Thyroid gland (tissue), 4 donors: ENCODE data around the gene SHROOM2.

Source experiments
- CTCF ChIP-seq, 6 experiments: fragments of 200-600 bp in 3 of 6; fragments of 450-650 bp in 3 of 6; sonication (generic) in 3 of 6; IDR thresholded peaks; one replicate each; pipeline ENCODE4 v1.5.1; 2016 to 2019; ENCODE audit warnings: antibody characterized with exemption in 6 of 6, mild to moderate bottlenecking in 2 of 6, inconsistent platforms in 1 of 6, moderate library complexity in 1 of 6
- POLR2A ChIP-seq, 2 donors: fragments of 450-650 bp; IDR thresholded peaks; one replicate each; pipeline ENCODE4 v1.6.1; 2017; ENCODE audit warnings: antibody characterized with exemption in 2 of 2, mild to moderate bottlenecking in 2 of 2, moderate library complexity in 1 of 2

GRCh38 chrX:9786798-9787635 lies 788 bp downstream of the SHROOM2 start:
- no peak for TF ChIP-seq CTCF (IDR thresholded peaks at IDR 0.05)
- TF ChIP-seq POLR2A (IDR thresholded peaks at IDR 0.05), result no peak
